ENCODE measurements around the gene OR51M1.

OR51M1 gene

GRCh38 chr11:5366856-5367255 lies 16.8 kb upstream of the OR51M1 start:
- no peaks in the 10 kb centered on the region for H3K27me3 ChIP-seq (ENCODE audit: insufficient read depth, poor library complexity, severe bottlenecking)
- no peak overlapping the region for H3K4me3 ChIP-seq (replicated peaks; ENCODE audit: insufficient read depth, low read length)
- no peak for TF ChIP-seq GABPA (IDR thresholded peaks at IDR 0.05; ENCODE audit: low read depth)
- TF ChIP-seq, protein P1, sequence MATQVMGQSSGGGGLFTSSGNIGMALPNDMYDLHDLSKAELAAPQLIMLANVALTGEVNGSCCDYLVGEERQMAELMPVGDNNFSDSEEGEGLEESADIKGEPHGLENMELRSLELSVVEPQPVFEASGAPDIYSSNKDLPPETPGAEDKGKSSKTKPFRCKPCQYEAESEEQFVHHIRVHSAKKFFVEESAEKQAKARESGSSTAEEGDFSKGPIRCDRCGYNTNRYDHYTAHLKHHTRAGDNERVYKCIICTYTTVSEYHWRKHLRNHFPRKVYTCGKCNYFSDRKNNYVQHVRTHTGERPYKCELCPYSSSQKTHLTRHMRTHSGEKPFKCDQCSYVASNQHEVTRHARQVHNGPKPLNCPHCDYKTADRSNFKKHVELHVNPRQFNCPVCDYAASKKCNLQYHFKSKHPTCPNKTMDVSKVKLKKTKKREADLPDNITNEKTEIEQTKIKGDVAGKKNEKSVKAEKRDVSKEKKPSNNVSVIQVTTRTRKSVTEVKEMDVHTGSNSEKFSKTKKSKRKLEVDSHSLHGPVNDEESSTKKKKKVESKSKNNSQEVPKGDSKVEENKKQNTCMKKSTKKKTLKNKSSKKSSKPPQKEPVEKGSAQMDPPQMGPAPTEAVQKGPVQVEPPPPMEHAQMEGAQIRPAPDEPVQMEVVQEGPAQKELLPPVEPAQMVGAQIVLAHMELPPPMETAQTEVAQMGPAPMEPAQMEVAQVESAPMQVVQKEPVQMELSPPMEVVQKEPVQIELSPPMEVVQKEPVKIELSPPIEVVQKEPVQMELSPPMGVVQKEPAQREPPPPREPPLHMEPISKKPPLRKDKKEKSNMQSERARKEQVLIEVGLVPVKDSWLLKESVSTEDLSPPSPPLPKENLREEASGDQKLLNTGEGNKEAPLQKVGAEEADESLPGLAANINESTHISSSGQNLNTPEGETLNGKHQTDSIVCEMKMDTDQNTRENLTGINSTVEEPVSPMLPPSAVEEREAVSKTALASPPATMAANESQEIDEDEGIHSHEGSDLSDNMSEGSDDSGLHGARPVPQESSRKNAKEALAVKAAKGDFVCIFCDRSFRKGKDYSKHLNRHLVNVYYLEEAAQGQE (IDR thresholded peaks at IDR 0.05; ENCODE audit: insufficient replicate concordance, low read depth), result no peak
- TF ChIP-seq POLR2AphosphoS5 (IDR thresholded peaks at IDR 0.05; ENCODE audit: low read depth), result no peak
- TF ChIP-seq CTCF (IDR thresholded peaks at IDR 0.05; ENCODE audit: insufficient read depth, low read length), result no peak
- no peak for TF ChIP-seq SPI1 (IDR thresholded peaks at IDR 0.05; ENCODE audit: borderline replicate concordance, low read depth)
- no peak for DNase-seq (ENCODE audit: low read depth in 1 of 2, low spot score in 1 of 2)
- no peak overlapping the region for H3K27ac ChIP-seq (replicated peaks)

GRCh38 chr11:5367448-5368074 lies 16.1 kb upstream of the OR51M1 start:
- TF ChIP-seq POLR2AphosphoS5 (IDR thresholded peaks at IDR 0.05; ENCODE audit: low read depth) (no peak), SPI1 (IDR thresholded peaks at IDR 0.05; ENCODE audit: borderline replicate concordance, low read depth) (no peak), GABPA (IDR thresholded peaks at IDR 0.05; ENCODE audit: low read depth) (no peak), CTCF (IDR thresholded peaks at IDR 0.05; ENCODE audit: insufficient read depth, low read length) (no peak)
- TF ChIP-seq, protein P1 (IDR thresholded peaks at IDR 0.05; ENCODE audit: insufficient replicate concordance, low read depth), result no peak
- H3K4me3 ChIP-seq (replicated peaks; ENCODE audit: insufficient read depth, low read length), result no peak overlapping the region
- no peak overlapping the region for H3K27ac ChIP-seq (replicated peaks)

DNA sequence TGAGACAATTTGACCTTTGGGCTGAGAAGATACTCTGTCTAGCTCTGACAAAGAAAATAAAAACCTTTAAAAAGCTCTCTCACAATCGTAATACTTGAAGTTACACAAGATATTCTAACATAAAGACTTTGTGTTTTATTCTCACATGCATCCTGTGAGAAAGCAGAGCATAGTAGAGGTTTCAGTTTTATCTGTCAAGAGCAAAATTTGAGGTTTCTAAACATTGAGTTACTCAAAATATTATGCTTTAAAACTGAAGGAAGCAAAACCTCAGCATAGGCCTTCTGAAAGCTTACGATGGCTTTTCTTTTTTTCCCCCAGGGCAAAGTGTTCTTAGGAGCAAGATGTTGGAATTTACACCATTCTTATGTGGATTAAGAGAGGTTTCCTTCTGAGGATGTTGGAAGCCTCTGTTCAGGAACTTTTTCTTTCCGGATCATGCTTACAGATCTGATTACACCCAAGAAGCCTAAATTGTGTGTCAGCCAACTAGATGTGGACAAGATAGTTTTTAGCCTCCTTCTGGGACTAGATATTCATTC lies 15.0 kb upstream of the OR51M1 start:
- Histone ChIP-seq H3K27ac (replicated peaks) (no peak overlapping the region), H3K27me3 (ENCODE audit: insufficient read depth, poor library complexity, severe bottlenecking) (no peaks in the 10 kb centered on the region), H3K4me3 (replicated peaks; ENCODE audit: insufficient read depth, low read length) (no peak overlapping the region)
- DNase-seq (ENCODE audit: low read depth in 1 of 2, low spot score in 1 of 2), result no peak
- TF ChIP-seq CTCF (IDR thresholded peaks at IDR 0.05; ENCODE audit: insufficient read depth, low read length) (no peak), GABPA (IDR thresholded peaks at IDR 0.05; ENCODE audit: low read depth) (no peak), SPI1 (IDR thresholded peaks at IDR 0.05; ENCODE audit: borderline replicate concordance, low read depth) (no peak), POLR2AphosphoS5 (IDR thresholded peaks at IDR 0.05; ENCODE audit: low read depth) (no peak)
- TF ChIP-seq, protein P1 (IDR thresholded peaks at IDR 0.05; ENCODE audit: insufficient replicate concordance, low read depth), result no peak

More at GRCh38 chr11:5367448-5368074, 16.1 kb upstream of the OR51M1 start:
- H3K27me3 ChIP-seq (ENCODE audit: insufficient read depth, poor library complexity, severe bottlenecking), result no peaks in the 10 kb centered on the region
- DNase-seq (ENCODE audit: low read depth in 1 of 2, low spot score in 1 of 2), result no peak

All from HL-60 (cell line).